NCI-H2227 treated with DMSO at 0.1 percent for 48 hours (cell line): ENCODE measurements around the gene TCN1.
A peak's percentile ranks its signal among the peaks of the same experiment; 100 is the strongest.
"Not testable (repeated sequence)": the region's sequence is repeated elsewhere in the genome, so short reads cannot be mapped to it uniquely, and the experiment has no call there.

ENCODE experiments used
- DNase-seq: peaks from one replicate; lab custom pipeline; 2025; lab: John Stamatoyannopoulos, UW

The TCN1 gene

DNA sequence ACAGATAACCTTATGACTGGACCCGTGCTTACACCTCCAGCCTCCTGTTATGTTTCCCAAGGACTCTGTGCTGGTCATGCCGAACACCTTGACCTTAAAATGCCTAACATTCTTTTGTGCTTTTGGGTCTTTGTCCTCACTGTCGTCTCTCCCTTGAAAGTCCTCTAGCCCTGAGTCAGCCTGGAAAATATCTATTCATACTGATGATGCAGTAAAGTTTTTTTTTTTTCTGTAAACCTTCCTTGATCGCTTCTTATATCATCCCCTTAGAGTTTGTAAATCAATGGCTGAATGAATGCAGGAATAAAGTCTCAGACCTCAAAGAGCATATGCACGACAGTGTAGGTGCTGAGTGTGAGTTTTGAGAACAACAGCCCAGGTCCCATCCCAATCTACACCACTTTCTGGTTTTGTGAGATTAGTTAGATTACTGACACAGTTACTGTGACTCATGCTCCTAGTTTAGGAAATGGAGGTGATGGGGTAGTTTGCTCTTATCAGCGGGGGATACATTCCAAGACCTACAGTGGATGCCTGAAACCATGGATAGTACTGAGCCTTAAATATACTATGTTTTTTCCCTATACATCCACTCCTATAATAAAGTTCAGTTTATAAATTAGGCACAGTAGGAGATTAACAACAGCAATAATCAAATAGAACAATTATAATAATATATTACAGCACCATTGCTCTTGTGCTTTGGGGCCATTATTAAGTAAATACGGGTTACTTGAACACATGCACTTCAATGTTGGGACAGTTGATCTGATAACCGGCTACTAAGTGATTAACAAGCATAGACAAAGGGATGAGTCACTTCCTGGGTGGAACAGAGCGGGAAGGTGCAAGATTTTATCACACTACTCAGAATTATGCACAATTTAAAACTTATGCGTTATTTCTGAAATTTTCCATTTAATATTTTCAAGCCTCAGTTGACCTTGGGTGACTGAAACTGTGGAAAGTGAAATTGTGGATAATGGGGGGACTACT, 8.6 kb downstream of the TCN1 start:
- no peak for DNase-seq

DNA sequence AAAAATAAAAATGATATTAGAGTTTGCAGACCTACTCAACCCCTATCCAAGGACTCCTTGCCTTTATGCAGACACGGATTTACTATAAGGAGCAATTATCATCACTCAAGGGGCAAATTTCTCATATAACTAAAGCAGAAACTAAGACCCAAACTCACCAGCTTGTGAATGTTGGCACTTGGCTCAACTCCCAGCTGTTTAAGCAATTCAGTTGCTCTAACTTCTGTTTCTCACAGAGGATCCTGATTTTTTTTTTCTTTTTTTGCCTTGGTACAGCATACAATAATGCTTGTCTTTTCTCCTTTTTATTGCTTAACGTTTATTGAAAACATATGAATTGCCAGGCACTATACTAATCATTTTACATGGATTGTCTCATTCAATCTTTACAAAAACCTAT, 11.4 kb downstream of the TCN1 start:
- no peak for DNase-seq

- not testable (repeated sequence) for DNase-seq
These were observed 14.9 kb downstream of the TCN1 start for GRCh38 chr11:59851416-59851815.

DNA sequence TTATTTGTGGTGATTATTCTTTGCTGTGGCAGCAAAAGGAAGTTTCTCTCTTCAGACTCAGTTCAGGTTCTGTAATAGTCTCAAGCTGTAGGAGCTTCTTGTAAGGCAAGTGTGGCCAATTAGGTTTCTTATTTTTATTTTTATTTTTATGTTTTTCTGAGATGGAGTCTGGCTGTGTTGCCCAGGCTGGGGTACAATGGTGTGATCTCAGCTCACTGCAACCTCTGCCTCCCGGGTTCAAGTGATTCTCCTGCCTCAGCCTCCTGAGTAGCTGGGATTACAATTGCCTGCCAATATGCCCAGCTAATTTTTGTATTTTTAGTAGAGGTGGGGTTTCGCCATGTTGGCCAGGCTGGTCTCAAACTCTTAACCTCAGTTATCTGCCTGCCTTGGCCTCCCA, 16.7 kb downstream of the TCN1 start:
- DNase-seq: not testable (repeated sequence)

GRCh38 chr11:59849129-59849528, 17.2 kb downstream of the TCN1 start:
- no peak for DNase-seq

GRCh38 chr11:59848439-59848838, 17.8 kb downstream of the TCN1 start:
- not testable (repeated sequence) for DNase-seq

DNA sequence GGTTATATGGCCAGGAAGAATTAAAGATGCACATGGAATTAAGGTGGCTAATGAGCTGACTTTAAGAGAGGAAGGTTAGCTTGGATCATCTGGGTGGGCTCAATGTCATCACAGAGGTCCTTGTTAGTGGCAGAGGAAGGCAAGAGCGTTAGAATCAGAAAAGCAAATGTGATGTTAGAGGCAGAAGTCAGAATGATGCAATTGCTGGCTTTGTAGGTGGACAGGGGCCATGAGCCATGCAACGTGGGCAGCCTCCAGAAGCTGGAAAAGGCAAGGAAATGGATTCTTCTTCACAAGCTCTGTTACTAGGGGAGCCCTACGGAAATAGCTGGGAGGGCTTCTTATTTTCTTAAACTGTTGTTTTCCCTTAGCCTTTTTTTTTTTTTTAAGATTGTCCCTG, 18.7 kb downstream of the TCN1 start:
- DNase-seq: no peak

DNA sequence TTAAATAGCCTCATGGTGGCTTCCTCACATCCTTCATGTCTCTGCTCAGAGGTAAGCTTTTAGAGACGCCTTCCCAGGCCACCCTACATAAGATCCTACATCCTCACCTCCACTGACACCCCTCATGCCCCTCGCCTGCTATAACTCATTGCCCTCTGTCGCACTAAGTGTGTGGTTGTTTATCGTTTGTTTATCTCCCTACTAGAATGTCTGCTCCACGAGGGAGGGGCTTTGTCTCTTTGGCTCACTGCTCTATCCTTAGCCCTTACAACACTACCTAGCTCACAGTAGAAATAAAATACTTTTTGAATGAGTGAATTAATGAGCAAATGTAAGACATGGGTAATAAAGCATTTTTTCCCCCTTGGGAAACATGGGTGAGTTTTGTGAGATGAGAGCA, 19.7 kb downstream of the TCN1 start:
- DNase-seq: no peak

DNA sequence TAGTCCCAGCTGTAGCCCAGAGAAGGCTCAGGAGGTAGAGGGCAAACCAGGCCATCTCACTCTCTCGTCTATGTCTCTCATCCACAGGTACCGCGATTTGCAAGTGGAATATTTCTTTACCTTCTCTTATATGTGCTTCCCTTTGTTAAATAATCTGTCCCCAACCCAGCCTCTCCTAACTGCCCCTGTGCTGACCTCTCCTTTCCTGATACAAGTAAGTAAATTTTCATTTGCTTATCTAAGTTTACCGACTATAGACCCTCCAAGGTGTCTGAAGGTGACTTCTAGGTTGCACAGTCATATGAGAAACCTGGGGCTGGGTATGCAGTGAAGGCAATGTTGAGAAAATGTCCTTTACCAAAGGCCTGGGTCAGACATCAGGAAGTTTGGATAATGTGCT, 20.9 kb downstream of the TCN1 start, which contains the start of gene CBLIF:
CBLIF (minus strand) TSS at position 101 of the 400 bp plus-strand sequence; CDS start at position 55, 46 bp downstream.
- DNase-seq: no peak

DNA sequence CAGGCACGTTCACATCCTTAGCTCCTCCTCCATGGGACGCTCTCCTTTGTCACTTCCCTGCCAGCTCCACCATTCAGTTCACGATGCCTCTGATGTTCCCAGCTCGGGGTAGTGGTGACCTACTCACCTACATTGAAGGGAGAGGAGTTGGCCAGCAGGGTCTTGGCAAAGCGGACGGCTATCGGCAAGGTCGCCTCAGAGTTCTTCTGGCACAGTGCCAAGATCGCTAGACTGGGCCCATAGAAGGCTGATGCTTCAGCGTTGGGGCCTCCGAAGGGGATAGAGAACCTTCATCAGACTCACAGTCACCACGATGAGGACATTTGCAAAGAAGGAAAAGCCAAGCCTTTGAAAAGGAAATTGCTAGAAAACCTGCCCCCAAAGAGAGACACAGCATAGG, 24.0 kb downstream of the TCN1 start:
- DNase-seq: no peak

GRCh38 chr11:59841514-59841913, 24.8 kb downstream of the TCN1 start:
- DNase-seq: no peak

DNA sequence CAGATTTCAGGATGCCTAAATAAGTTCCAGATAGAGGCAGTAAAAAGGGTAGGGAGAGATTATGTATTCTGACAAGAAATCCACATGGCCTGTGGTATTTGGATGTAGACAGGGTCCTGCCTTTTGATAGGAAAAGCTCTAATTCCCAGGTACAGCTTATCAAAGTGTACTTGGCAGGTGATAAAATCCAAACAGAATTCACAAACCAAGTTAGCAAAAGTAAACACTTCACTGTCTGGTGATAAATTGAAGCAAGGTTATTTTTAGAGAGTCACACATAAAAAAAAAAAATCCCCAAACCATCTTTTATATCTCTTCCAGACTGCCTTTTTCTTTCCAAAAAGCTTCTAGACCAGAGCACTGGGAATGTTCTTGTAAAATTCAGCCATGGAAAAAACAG, 26.7 kb downstream of the TCN1 start:
- DNase-seq: no peak

- DNase-seq: no peak
These were observed 32.7 kb downstream of the TCN1 start for GRCh38 chr11:59833602-59834001.

- DNase-seq: no peak
These were observed 36.9 kb downstream of the TCN1 start for GRCh38 chr11:59829358-59829757.

GRCh38 chr11:59822989-59823566, 43.2 kb downstream of the TCN1 start:
- DNase-seq: no peak

GRCh38 chr11:59818572-59818971, 47.7 kb downstream of the TCN1 start:
- DNase-seq: no peak

- DNase-seq: not testable (repeated sequence)
These were observed 49.9 kb downstream of the TCN1 start for GRCh38 chr11:59816434-59816833.

GRCh38 chr11:59815754-59816153, 50.5 kb downstream of the TCN1 start:
- no peak for DNase-seq

DNA sequence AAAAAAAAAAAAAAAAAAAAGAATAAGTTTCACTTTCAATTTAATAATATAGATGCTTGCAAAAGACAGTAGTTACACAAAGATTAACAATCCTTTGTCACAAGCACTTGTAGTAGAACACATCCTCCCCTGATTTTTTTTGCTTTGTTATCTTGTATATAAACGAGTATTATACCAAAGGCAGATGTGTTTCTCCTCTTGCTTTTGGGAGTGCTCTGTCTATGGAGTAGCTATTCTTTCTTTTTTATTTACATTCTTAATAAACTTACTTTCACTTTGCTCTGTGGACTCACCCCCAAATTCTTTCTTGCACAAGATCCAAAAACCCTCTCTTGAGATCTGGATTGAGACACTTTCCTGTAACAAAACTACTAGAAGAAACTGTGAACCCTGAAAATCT, 52.3 kb downstream of the TCN1 start:
- DNase-seq: no peak

DNA sequence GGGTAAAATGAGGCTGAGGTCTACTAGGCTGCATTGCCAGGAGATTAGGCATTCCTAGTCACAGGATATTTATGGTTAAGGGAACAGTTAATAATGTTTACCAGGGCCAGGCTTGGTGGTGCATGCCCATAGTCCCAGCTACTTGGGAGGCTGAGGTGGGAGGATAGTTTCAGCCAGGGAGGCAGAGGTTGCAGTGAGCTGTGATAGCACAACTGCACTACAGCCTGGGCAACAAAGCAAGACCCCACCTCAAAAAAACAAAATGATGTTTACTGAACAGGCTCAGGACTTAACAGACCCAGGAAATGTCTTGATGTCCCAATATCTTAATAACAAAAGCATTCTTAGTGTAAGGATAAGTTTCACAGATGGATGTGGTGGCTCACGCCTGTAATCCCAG, 52.9 kb downstream of the TCN1 start:
- DNase-seq: no peak

GRCh38 chr11:59812220-59812619, 54.1 kb downstream of the TCN1 start:
- DNase-seq: no peak

GRCh38 chr11:59810911-59811259, 55.4 kb downstream of the TCN1 start:
- DNase-seq: no peak

DNA sequence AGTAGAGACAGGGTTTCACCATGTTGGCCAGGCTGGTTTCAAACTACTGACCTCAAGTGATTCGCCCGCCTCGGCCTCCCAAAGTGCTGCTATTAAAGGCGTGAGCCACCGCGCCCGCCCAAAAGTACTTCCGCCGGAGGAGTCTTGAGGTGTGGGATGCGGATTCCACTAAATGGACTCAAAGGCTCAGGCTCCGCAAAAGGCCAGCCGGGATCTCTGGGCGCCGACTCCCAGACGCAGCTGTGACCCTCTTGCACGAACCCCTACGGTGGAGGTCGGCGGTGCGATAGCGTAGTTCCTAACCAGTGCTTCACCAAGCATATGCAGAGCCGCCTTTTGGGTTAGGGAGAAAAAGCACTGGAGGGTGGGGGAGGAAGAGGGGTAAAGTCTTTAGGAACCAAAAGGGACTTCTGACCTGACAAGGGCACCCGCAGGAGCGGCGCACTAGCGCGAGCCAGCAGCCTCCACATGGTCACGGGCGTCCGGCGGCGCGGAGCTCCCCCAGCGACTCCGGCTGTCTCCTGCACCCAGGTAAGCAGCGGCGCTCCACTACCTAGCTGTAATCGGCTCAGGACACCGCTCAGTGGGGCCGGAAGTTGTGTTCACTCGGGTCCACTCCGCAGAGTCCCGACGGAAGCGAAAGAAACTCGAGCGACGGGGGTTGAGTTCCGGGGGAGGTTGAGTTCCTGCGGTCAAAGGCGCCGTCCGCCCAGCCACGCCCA, 55.9 kb downstream of the TCN1 start, which contains the start of gene MRPL16:
MRPL16 (minus strand) TSS at position 590 of the 722 bp plus-strand sequence; CDS start at position 470, 120 bp downstream.
- DNase-seq: peak; percentile 87
